Measurements from ENCODE around the gene CPNE4.
"Not testable (repeated sequence)": the region's sequence is repeated elsewhere in the genome, so short reads cannot be mapped to it uniquely, and the experiment has no call there.

Gene CPNE4

GRCh38 chr3:131518680-131519079 is 516.1 kb downstream of the CPNE4 start:
- DNase-seq: no peak

GRCh38 chr3:131505421-131505820 is 529.4 kb downstream of the CPNE4 start:
- no peak for DNase-seq

- DNase-seq: no peak
These were observed 531.5 kb downstream of the CPNE4 start for GRCh38 chr3:131503320-131503635.

- peak; percentile 94 for DNase-seq
These were observed 532.1 kb downstream of the CPNE4 start, which contains the start of gene MRPL3 for GRCh38 chr3:131502530-131503319. Gene MRPL3 (minus strand): TSS chr3:131502971. CDS start chr3:131502821, 150 bp downstream.

- no peak for DNase-seq
These were observed 532.9 kb downstream of the CPNE4 start for GRCh38 chr3:131501949-131502348.

GRCh38 chr3:131494706-131495105 is 540.1 kb downstream of the CPNE4 start:
- DNase-seq: no peak

- DNase-seq: no peak
These were observed 543.0 kb downstream of the CPNE4 start for GRCh38 chr3:131491775-131492174.

- DNase-seq: no peak
These were observed 543.7 kb downstream of the CPNE4 start for GRCh38 chr3:131491084-131491483.

- DNase-seq: not testable (repeated sequence)
These were observed 548.3 kb downstream of the CPNE4 start for GRCh38 chr3:131486545-131486944.

GRCh38 chr3:131485119-131485518 is 549.7 kb downstream of the CPNE4 start:
- DNase-seq: no peak

GRCh38 chr3:131484496-131485111 is 550.2 kb downstream of the CPNE4 start:
- no peak for DNase-seq
